ENCODE data around the gene TSPO2. TPM values are rescaled to one million over a fixed set of nuclear protein-coding genes. Genes with fewer than 3 reads are reported as not detected.

The TSPO2 gene, protein sequence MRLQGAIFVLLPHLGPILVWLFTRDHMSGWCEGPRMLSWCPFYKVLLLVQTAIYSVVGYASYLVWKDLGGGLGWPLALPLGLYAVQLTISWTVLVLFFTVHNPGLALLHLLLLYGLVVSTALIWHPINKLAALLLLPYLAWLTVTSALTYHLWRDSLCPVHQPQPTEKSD
- total RNA-seq (ENCODE audit: low replicate concordance): not detected in 2 replicates

- Histone ChIP-seq H3K4me3 (no peak within 1 kb of the TSS), H3K9me3 (ENCODE audit: low read depth) (no peaks in the 10 kb centered on the region), H3K4me2 (no peak within 1 kb of the TSS), H3K79me2 (ENCODE audit: low read depth) (no peaks in the 10 kb centered on the region), H3F3A (ENCODE audit: low read depth) (no peaks in the 10 kb centered on the region), H3K27ac (no peak within 1 kb of the TSS), H3K9ac (no peak within 1 kb of the TSS), H2AFZ (replicated peaks) (no peak within 1 kb of the TSS), H3K36me3 (no peaks in the 10 kb centered on the region), H3K4me1 (no peaks in the 10 kb centered on the region), H4K20me1 (ENCODE audit: low read depth) (no peaks in the 10 kb centered on the region), H3K27me3 (no peaks in the 10 kb centered on the region)
- TF ChIP-seq EZH2 (IDR thresholded peaks at IDR 0.05): no peak
- TF ChIP-seq, protein P1, sequence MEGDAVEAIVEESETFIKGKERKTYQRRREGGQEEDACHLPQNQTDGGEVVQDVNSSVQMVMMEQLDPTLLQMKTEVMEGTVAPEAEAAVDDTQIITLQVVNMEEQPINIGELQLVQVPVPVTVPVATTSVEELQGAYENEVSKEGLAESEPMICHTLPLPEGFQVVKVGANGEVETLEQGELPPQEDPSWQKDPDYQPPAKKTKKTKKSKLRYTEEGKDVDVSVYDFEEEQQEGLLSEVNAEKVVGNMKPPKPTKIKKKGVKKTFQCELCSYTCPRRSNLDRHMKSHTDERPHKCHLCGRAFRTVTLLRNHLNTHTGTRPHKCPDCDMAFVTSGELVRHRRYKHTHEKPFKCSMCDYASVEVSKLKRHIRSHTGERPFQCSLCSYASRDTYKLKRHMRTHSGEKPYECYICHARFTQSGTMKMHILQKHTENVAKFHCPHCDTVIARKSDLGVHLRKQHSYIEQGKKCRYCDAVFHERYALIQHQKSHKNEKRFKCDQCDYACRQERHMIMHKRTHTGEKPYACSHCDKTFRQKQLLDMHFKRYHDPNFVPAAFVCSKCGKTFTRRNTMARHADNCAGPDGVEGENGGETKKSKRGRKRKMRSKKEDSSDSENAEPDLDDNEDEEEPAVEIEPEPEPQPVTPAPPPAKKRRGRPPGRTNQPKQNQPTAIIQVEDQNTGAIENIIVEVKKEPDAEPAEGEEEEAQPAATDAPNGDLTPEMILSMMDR (IDR thresholded peaks at IDR 0.05): no peak
- no peak for TF ChIP-seq EZH2phosphoT487 (IDR thresholded peaks at IDR 0.05)
- Mint-ChIP-seq H3K4me3 (no peak within 1 kb of the TSS), H3K9me3 (no peaks in the 10 kb centered on the region), H3K36me3 (no peaks in the 10 kb centered on the region), H3K4me1 (peaks cover under 1% of the 10 kb centered on the region), H3K27me3 (ENCODE audit: insufficient read depth, low read depth) (peaks cover 7% of the 10 kb centered on the region), H3K27ac (no peak within 1 kb of the TSS)
- no peak for DNase-seq (ENCODE audit: low spot score)
These were observed at the start of gene TSPO2 for GRCh38 chr6:41042226-41043055. Gene TSPO2 (plus strand): TSS chr6:41042467. CDS start chr6:41042986, 519 bp downstream.

DNA sequence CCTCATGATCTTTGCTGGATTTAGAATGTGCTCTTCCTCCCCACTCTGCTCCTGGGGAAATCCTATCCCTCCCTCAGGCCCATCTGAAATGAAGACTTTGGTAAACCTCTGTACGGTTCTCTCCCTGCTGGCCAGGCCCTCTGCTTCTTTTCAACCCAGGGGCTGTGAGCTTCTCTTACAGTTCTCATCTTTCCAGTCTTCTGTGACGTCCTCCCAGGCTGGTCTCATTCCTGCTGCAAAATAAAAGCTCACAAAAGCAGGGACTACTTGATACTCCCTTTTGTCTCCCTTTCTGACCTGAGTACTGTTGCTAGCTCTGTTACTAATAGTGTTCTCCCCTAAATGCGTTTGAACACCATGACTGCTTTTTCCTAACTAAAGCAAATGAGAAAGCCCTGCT lies 49.5 kb upstream of the TSPO2 start:
- no peak overlapping the region for H3K4me3 Mint-ChIP-seq
- peak overlapping the region; percentile 17 for H3K4me2 ChIP-seq
- H3K79me2 ChIP-seq (ENCODE audit: low read depth): no peaks in the 10 kb centered on the region
- H3K4me1 ChIP-seq: peaks cover 29% of the 10 kb centered on the region
- no peaks in the 10 kb centered on the region for H3K36me3 ChIP-seq
- H4K20me1 ChIP-seq (ENCODE audit: low read depth): no peaks in the 10 kb centered on the region
- H3K36me3 Mint-ChIP-seq: peaks cover 20% of the 10 kb centered on the region
- no peaks in the 10 kb centered on the region for H3K27me3 ChIP-seq
- no peak for TF ChIP-seq EZH2 (IDR thresholded peaks at IDR 0.05)
- TF ChIP-seq, protein P1 (IDR thresholded peaks at IDR 0.05): no peak
- no peak for TF ChIP-seq EZH2phosphoT487 (IDR thresholded peaks at IDR 0.05)
- peaks cover 24% of the 10 kb centered on the region for H3F3A ChIP-seq (ENCODE audit: low read depth)
- no peak overlapping the region for H3K4me3 ChIP-seq
- peaks cover 10% of the 10 kb centered on the region for H3K9me3 Mint-ChIP-seq
- peaks cover 56% of the 10 kb centered on the region for H3K4me1 Mint-ChIP-seq
- no peak overlapping the region for H3K27ac ChIP-seq
- peak overlapping the region; percentile 81 for H3K27ac Mint-ChIP-seq
- peaks cover 4% of the 10 kb centered on the region for H3K27me3 Mint-ChIP-seq (ENCODE audit: insufficient read depth, low read depth)
- H3K9me3 ChIP-seq (ENCODE audit: low read depth): no peaks in the 10 kb centered on the region
- H3K9ac ChIP-seq: no peak overlapping the region
- peak overlapping the region; percentile 80 for H2AFZ ChIP-seq (replicated peaks)
- no peak for DNase-seq (ENCODE audit: low spot score)

- Histone ChIP-seq H3K9me3 (ENCODE audit: low read depth) (no peaks in the 10 kb centered on the region), H3K79me2 (ENCODE audit: low read depth) (no peaks in the 10 kb centered on the region), H3K4me3 (peak overlapping the region; percentile 1), H2AFZ (replicated peaks) (no peak overlapping the region), H3K27ac (peak overlapping the region; percentile 82), H3K4me2 (peak overlapping the region; percentile 61), H3K4me1 (peaks cover 40% of the 10 kb centered on the region), H3K27me3 (no peaks in the 10 kb centered on the region), H4K20me1 (ENCODE audit: low read depth) (no peaks in the 10 kb centered on the region), H3K9ac (no peak overlapping the region), H3F3A (ENCODE audit: low read depth) (peaks cover 37% of the 10 kb centered on the region), H3K36me3 (no peaks in the 10 kb centered on the region)
- DNase-seq (ENCODE audit: low spot score): peak; percentile 53
- peak overlapping the region; percentile 78 for H3K4me3 Mint-ChIP-seq
- TF ChIP-seq, protein P1 (IDR thresholded peaks at IDR 0.05): no peak
- TF ChIP-seq EZH2 (IDR thresholded peaks at IDR 0.05): no peak
- no peak for TF ChIP-seq EZH2phosphoT487 (IDR thresholded peaks at IDR 0.05)
- peaks cover 77% of the 10 kb centered on the region for H3K4me1 Mint-ChIP-seq
- H3K9me3 Mint-ChIP-seq: peaks cover 6% of the 10 kb centered on the region
- H3K27ac Mint-ChIP-seq: peak overlapping the region; percentile 100
- peaks cover 7% of the 10 kb centered on the region for H3K27me3 Mint-ChIP-seq (ENCODE audit: insufficient read depth, low read depth)
- peaks cover 13% of the 10 kb centered on the region for H3K36me3 Mint-ChIP-seq
These were observed 45.6 kb upstream of the TSPO2 start for GRCh38 chr6:40996591-40997233.

Data from neural progenitor cell (in vitro differentiated cells).